Measurements from ENCODE around the gene NXPH3.

NXPH3 gene

DNA sequence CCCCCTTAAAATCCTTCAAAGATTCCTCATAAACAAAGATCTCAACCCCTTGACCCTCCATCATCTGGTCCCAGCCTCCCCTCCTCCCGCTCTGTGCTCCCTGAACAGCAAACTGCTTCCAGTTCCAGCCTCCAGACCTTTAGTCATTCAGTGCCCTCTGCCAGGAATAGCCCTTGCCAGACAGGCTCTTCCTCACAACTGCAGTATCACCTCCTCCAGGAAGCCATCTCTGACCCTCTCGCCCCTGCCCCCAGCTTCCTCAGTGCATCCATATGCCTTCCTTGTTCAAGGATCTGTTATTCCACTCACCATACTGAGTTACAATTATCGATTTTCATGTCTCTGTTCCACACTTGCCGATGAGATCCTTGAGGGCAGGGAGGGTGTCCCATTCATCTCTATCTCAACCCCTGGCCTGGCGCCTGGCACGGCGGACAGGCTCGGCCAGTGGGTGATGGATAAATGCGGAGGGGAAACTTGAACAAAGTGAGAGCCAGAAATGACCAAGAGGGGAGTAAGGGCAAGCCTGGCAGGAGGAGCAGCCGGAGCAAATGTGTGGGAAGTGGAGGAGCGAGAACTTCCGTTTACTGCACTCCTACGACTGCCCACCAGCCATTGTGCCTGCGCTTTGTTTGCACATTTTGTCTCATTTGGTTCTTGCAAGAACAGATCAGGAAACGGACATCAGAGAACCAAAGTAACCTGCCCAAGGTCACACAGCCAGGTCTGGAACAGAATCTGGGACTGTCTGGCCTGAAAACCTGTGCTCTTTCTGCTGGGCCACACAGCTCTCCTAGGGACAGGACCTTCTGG, 2.0 kb upstream of the NXPH3 start:
- in situ Hi-C loops (cut with MboI; ENCODE audit: low sequenced_read_pairs), result loop anchor here (5.0 to 25.0 kb wide), 2 partner anchors 119 to 261 kb away; no protein-coding TSS in a partner anchor

DNA sequence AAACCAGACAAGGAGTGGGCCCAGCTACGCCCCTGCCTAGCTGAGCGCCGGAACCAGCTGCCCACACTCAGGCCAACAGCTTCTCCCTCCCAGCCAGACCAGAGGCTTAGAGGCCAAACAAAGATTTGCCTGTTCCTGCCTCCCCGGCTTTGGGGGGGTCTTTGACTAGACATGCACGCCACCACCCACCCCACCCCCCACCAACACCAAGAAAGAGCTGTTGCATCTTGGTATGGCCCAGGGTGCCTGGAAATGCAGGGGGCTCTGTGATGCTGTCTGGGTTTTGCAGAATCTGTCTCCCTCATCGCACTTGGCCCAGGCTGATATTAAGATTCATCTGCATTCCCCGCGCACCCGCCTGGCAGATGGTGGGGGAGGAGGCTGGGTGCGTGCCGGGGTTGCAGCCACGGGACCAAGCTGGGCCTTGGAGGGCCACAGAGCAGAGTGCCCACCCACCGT, 1.3 kb upstream of the NXPH3 start:
- in situ Hi-C loops (cut with MboI; ENCODE audit: low sequenced_read_pairs), result loop anchor here (5.0 to 25.0 kb wide), 2 partner anchors 118 to 262 kb away; no protein-coding TSS in a partner anchor

DNA sequence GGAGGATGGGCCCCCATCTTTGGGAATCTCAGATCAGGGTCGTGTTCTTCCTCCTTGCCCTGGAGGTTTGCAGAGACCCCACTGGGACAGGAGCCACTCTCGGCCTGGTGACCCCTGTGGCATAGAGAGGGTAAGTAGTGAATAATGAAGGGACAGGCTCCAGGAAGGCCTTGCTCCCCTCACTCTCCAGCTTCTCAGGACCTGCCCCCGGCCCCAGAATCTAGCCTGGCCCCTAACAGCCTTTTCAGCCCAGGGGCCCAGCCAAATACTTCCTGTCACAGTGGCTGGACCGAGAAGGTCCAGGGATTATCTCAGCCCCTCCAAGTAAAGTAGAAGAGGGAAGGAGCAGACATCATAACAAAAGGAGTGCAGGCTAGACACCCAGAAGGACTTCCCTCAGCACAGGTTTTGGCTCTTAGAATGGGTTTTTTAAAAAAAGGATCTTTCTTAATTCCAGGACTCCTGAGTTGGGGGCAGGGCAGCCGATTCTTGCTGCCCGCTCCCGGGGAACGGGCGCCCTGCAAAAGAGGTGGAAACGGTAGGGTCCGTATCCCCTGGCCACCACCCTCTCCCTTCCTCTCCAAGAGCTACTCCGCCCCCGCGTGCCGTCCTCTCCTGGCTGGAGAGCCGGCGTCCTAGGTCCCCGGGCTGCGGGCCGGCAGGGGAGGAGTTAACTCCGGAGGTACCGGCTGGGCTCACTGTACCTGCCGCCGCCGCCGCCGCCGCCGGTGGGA, 559 bp upstream of the NXPH3 start:
- in situ Hi-C loops (cut with MboI; ENCODE audit: low sequenced_read_pairs), result loop anchor here (5.0 to 25.0 kb wide), 2 partner anchors 117 to 263 kb away; no protein-coding TSS in a partner anchor

DNA sequence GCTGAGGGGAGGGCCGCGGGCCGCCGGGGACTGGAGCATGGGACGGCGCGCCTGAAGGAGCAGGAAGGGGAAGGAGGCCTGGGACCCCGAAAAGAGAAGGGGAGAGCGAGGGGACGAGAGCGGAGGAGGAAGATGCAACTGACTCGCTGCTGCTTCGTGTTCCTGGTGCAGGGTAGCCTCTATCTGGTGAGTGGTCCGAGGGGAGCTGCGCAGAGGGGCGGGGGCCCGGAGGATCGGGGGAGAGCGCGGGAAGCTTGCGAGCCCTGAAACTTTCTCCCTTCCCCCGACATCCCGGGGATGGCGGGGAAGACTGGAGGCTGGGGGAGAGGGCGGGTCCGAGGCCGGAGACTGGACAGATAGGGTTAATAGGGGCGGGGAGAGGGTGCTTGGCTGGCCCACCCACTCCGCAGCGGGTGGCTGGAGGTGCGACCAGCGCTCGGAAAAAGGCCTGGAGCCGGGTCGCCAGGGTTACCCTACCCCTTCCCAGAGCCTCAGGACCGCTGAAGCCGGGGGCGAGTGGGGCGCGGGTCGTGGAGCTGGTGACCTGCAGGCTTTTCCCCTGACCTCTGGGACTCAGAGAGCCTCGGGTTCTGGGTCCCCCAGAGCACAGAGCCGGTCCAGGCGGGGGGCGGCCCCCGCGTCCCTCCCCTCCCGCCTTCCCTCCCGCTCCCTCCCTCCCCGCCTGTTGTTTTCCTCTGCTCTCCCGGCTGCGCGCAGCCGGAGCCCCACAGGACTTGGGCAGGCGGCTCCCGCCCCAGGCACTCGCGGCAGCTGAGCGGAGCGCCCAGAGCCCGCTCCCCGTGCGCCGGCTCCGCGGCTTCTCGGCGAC, 631 bp downstream of the NXPH3 start:
- in situ Hi-C loops (cut with MboI; ENCODE audit: low sequenced_read_pairs), result no loop called here

DNA sequence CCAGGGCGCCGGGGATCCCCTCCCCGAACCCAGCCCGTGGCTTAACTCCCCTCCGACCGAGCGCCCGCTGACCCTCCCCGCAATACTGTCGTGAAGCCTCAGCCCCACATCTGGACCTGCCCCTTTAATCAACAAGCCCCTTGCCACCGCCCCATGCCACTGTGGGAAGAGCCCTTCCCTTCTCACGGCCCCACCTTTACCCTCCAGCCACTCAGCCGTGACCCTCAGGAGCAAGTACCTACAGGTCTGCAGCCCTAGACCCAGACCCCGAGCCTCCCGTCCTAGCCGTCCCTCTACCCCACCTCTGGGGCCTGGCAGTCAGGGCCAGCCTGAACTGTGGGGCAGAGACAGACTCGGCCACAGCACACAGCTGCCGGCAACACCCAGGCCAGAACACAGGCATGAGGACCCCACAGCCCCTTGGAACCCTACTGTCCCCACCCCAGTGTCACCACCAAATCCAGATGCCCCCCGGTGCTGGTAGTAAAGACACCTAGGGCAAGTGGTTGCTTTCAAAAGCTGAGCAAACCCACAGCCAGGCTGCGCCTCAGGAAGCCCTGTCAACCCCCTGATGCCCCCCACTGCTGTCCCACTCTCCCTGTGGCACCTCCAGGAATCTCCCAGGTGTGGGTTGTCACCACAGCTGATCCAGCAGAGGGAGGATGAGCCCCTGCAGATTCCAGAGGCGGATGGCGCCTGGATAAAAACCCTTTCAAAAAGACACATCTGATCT, 1.4 kb downstream of the NXPH3 start:
- in situ Hi-C loops (cut with MboI; ENCODE audit: low sequenced_read_pairs), result no loop called here

DNA sequence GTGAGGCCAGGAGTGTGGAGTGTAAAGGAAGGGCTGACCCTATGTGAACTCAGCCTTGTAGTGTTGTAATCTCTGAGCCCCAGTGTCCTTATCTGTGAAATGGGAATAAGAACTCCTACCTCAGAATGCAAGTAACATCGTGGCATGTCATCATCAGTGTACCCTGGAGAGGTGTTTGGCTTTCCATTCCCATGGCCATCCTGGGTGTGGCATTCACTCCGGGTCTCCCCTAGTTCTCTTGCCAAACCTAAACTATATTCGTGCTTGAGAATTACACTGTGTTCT, 1.9 kb downstream of the NXPH3 start:
- in situ Hi-C loops (cut with MboI; ENCODE audit: low sequenced_read_pairs), result no loop called here

DNA sequence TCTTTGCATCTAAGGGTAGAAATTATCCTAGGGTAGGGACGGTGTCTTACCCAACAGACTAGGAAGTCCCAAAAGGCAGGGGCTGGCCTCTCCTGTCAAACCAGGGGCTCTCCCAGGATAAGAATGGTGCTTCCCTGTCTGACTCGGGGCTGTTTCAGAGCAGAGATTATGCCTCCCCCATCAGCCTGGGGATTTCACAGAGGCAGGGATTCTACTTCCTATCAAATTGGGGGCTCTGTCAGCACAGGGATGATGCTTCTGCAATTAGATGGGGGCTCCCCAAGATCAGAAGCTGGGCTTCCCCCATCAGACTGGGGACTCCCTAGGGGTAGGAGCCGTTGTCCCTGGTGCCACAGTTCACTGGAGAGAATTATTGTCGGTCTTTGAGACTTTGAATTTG, 2.3 kb downstream of the NXPH3 start:
- in situ Hi-C loops (cut with MboI; ENCODE audit: low sequenced_read_pairs), result no loop called here

DNA sequence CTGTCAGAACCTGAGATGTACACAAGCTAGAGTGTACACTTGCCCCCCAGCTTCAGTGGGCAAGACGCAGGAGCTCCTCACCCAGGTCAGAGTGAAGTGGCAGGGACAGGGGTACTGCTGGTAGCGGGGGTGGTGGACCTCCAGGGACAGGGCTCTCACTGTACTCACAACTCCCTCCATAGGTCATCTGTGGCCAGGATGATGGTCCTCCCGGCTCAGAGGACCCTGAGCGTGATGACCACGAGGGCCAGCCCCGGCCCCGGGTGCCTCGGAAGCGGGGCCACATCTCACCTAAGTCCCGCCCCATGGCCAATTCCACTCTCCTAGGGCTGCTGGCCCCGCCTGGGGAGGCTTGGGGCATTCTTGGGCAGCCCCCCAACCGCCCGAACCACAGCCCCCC, 2.7 kb downstream of the NXPH3 start:
- in situ Hi-C loops (cut with MboI; ENCODE audit: low sequenced_read_pairs), result no loop called here

DNA sequence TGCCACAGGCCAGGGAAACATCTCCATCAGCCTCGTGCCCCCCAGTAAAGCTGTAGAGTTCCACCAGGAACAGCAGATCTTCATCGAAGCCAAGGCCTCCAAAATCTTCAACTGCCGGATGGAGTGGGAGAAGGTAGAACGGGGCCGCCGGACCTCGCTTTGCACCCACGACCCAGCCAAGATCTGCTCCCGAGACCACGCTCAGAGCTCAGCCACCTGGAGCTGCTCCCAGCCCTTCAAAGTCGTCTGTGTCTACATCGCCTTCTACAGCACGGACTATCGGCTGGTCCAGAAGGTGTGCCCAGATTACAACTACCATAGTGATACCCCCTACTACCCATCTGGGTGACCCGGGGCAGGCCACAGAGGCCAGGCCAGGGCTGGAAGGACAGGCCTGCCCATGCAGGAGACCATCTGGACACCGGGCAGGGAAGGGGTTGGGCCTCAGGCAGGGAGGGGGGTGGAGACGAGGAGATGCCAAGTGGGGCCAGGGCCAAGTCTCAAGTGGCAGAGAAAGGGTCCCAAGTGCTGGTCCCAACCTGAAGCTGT, 3.4 kb downstream of the NXPH3 start:
- in situ Hi-C loops (cut with MboI; ENCODE audit: low sequenced_read_pairs), result no loop called here

DNA sequence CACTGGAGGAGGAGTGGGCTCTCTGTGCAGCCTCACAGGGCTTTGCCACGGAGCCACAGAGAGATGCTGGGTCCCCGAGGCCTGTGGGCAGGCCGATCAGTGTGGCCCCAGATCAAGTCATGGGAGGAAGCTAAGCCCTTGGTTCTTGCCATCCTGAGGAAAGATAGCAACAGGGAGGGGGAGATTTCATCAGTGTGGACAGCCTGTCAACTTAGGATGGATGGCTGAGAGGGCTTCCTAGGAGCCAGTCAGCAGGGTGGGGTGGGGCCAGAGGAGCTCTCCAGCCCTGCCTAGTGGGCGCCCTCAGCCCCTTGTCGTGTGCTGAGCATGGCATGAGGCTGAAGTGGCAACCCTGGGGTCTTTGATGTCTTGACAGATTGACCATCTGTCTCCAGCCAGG, 3.9 kb downstream of the NXPH3 start:
- in situ Hi-C loops (cut with MboI; ENCODE audit: low sequenced_read_pairs), result no loop called here

DNA sequence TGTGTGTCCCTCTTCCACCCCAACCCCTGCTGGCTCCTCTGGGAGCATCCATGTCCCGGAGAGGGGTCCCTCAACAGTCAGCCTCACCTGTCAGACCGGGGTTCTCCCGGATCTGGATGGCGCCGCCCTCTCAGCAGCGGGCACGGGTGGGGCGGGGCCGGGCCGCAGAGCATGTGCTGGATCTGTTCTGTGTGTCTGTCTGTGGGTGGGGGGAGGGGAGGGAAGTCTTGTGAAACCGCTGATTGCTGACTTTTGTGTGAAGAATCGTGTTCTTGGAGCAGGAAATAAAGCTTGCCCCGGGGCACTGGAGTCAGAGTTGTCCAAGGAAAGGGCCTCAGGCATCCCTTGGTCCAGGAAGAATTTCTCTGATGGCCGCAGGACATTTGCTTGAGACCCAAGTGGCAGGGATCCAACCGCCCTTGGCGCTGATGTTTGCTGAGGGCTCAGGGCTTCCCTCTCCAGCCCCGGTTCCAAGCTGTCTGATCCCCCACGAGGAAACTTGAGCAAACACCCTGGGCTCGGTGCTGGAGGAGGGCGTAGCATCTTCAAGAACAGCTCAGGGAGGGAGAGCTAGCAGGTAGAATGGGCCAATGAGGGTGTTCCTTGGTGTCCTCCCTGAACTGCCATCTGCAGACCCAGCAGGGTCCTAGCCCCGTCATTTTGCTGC, 4.5 kb downstream of the NXPH3 start:
- in situ Hi-C loops (cut with MboI; ENCODE audit: low sequenced_read_pairs), result no loop called here

DNA sequence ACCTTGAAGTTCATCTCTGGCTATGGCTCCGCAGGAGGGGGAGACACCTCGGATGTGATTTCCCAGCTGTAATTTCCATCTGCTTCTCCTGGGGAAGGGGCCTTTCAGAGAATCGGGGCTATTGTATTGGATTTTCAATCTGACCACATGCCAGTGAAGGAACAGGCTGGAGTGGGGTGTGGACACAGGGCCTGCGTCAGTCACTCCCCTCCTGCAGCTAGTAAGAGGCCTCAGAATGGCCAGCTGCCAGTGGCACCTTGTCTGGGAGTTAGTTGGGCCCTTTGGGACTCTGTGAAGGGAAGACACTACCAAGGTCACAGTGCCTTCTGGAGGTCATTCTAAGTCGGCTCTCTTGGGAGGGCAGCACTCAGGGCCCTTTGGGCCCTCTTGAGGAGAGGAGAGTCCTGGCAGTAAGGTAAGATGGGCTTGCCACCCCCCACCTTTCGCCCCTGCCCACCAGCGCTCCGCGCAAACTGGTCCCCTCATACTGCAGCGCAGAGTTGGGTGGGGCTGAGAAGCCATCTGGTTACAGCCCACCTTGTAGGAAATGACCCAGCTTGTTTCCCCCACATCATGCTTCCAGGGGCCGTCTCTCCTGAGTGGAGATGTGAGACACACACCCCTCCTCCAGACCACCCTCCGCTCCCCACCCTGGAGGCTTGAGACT, 5.4 kb downstream of the NXPH3 start:
- in situ Hi-C loops (cut with MboI; ENCODE audit: low sequenced_read_pairs), result no loop called here

DNA sequence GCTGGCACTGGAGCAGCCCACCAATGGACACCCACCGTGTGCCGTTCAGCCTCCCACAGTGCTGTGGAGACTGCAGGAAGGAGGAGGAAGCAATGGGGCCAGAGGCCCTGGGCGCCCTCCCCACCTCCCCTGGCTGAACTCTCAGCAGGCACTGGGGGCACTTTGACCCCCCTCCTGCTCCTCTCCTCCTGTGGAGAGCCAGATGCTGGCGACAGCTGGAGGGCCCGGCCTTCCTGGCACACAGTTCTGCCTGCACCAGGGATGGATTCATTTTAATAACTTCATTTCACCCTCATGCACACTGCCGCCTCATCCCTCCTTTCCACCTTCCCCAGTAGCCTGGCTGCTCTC, 6.0 kb downstream of the NXPH3 start:
- in situ Hi-C loops (cut with MboI; ENCODE audit: low sequenced_read_pairs), result no loop called here

DNA sequence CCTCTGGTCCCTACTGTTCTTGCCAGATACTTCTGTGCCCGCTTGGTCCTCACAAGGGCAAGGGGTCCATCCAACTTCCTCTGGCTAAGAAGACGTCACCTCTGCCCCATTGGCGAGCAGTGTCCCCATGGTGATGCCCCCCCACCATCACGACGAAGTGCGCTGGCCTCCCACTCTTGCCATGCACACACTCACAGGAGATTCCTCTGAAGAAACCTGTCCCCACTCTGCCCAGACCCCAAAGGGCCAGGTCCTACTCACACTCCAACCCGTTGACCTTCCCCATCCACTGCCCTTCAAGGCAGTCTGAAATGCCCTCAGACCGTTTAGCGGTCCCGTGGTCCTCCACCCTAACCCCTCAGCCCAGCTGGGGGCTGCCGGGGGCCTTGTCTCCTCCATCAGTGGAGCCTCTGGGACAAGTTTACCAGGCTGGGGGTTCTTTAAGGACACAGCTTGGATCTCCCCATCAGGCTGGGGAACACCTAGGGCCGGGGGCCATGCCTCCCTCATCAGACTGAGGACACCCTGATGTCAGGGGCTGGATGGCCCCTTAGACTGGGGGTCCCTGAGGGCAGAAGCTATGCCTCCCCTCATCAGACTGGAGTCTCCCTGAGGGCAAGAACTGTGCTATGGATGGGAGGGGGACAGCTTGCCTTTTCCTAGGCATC, 6.5 kb downstream of the NXPH3 start:
- in situ Hi-C loops (cut with MboI; ENCODE audit: low sequenced_read_pairs), result no loop called here

DNA sequence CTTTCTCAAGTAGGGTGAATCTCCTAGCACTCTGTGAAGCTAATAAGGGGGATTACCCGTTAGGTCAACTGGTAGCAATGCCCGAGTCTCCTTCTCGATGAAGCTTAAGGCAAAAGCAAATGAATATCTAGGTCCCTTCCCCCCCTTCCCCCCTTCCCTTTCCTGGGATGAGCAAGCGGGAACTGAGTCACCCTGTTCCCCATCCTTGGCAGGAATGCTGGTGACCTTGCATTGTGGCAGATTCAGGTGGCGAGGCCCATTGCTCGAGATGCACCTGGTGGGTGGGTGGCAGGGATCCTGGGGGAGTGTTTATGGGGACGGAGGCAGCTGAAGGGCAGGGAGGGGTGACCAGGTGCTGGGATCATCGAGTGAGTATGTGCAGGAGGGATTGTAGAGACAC, 7.1 kb downstream of the NXPH3 start:
- in situ Hi-C loops (cut with MboI; ENCODE audit: low sequenced_read_pairs), result no loop called here

DNA sequence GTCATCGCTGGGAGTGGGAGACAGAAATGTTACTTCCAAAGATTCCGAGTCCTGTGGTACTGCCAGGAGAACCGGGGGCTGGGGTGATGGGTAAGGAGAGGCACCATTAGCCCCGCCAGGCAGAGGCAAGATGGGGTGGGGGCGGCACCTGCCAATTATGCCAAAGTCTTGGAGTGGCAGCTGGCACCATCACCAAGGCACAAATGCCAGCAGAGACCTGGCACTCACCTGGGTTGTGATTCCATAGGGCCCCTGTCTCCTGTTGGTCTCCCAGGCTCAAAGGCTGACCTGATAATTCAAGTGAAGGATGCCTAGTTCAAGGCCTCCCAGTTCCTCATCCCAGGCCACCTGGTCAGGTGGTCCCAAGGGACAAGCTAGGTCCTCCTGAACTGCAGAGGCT, 7.6 kb downstream of the NXPH3 start:
- in situ Hi-C loops (cut with MboI; ENCODE audit: low sequenced_read_pairs), result no loop called here

DNA sequence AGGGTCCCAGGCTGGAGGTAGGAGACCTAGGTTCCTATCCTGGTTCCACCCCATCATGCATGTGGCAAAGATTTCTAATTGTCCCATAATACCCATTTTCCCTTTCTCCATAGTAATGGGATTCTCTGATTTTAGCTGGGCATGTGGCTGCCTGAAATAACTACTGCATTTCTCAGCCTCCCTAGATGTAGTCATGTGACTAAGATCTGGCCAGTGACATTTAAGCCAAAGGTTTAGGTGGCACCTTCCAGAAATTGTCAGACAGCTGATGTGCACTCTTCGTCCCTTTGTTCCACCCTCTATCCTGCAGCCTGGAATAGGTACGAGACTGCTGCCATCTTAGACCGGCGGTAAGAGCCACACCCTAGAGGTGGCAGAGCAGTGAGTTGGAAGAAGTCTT, 8.2 kb downstream of the NXPH3 start:
- in situ Hi-C loops (cut with MboI; ENCODE audit: low sequenced_read_pairs), result no loop called here

DNA sequence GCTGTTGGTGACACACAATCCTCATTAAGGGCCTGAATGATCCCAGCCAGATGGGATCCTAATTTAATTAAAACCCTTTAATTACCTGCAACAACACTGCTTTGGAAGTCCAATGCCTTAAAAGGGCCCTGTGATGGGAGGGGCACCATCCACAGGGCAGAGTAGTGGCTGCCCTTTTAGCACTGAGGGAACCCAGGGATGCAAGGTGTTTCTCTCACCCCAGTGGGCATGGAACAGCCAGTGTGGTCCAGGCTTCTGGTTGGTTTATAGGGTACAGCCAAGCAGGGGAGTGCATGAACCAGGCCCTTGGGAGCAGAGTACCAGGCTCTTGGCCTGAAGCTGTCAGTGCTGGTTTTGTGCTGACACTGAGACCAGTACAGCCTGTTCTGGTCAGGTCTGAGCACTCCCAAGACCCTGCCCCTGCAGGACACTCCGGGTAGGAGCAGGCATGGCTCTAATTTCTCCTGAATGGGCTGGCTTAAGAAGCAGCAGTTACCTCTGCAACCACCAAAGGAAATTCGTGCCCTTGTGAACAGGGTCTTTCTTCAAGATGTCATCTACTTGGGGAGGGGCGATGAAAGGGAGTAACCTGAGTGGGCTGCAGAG, 9.9 kb downstream of the NXPH3 start:
- in situ Hi-C loops (cut with MboI; ENCODE audit: low sequenced_read_pairs), result no loop called here

Measured in HL-60/S4 (cell line).